Right renal pelvis (tissue), 4 donors: Measurements from ENCODE around the gene TBC1D14. TPM values are rescaled to one million over a fixed set of nuclear protein-coding genes. Genes with fewer than 3 reads are reported as not detected.

Source experiments
- DNase-seq, 4 donors: peaks; one replicate each; pipeline ENCODE4 v3.0.0-alpha.2; 2013; ENCODE audit warnings: low read depth in 4 of 4, low spot score in 3 of 4, missing footprints in 1 of 4
- polyA plus RNA-seq, 4 donors: library from polyadenylated mRNA; unstranded; fragments of 120-200 nt; gene quantifications; one replicate each; pipeline ENCODE4 v1.2.1, GENCODE V29; 2013; ENCODE audit not compliant: insufficient read length in 4 of 4

Gene TBC1D14
- polyA plus RNA-seq, 4 donors = 55.9 to 67.6 (median 62.0) TPM

GRCh38 chr4:6991771-6992557 lies 82.3 kb downstream of the TBC1D14 start:
- no peak for DNase-seq

GRCh38 chr4:6992728-6993677 lies 83.4 kb downstream of the TBC1D14 start:
- peak in 1 of 4 donors; percentile 43 for DNase-seq

GRCh38 chr4:6996481-6996880 lies 86.9 kb downstream of the TBC1D14 start:
- no peak for DNase-seq

- no peak for DNase-seq
Measured at GRCh38 chr4:6999172-7000086, 89.8 kb downstream of the TBC1D14 start.

- DNase-seq = no peak
Measured at GRCh38 chr4:7000421-7001176, 91.0 kb downstream of the TBC1D14 start.

- DNase-seq = no peak
Measured at GRCh38 chr4:7001271-7001670, 91.6 kb downstream of the TBC1D14 start.

- no peak for DNase-seq
Measured at GRCh38 chr4:7002336-7002735, 92.7 kb downstream of the TBC1D14 start.

GRCh38 chr4:7003176-7003878 lies 93.7 kb downstream of the TBC1D14 start:
- no peak for DNase-seq

GRCh38 chr4:7003879-7004240 lies 94.2 kb downstream of the TBC1D14 start:
- no peak for DNase-seq

GRCh38 chr4:7004331-7004730 lies 94.7 kb downstream of the TBC1D14 start:
- no peak for DNase-seq

GRCh38 chr4:7005571-7005970 lies 95.9 kb downstream of the TBC1D14 start:
- DNase-seq = no peak

GRCh38 chr4:7006411-7006810 lies 96.8 kb downstream of the TBC1D14 start:
- DNase-seq = no peak

- DNase-seq = no peak
Measured at GRCh38 chr4:7007142-7007907, 97.7 kb downstream of the TBC1D14 start.

GRCh38 chr4:7007944-7008343 lies 98.3 kb downstream of the TBC1D14 start:
- DNase-seq = no peak

GRCh38 chr4:7009564-7009963 lies 99.9 kb downstream of the TBC1D14 start:
- no peak for DNase-seq

GRCh38 chr4:7013175-7013574 lies 103.5 kb downstream of the TBC1D14 start:
- no peak for DNase-seq

GRCh38 chr4:7014815-7015214 lies 105.2 kb downstream of the TBC1D14 start:
- DNase-seq = no peak

GRCh38 chr4:7015383-7016035 lies 105.9 kb downstream of the TBC1D14 start:
- no peak for DNase-seq
